Nephron progenitor cell (in vitro differentiated cells): ENCODE data around the gene NEMP1.

Experiments used
- DNase-seq: peaks from one replicate; pipeline ENCODE4 v3.0.0; 2021
- H3K27ac Mint-ChIP-seq: 2 replicates; pipeline ENCODE4 v1.8.0; 2021; ENCODE audit warnings: mild to moderate bottlenecking, moderate library complexity, mixed read lengths
- H3K27me3 Mint-ChIP-seq: 2 replicates; pipeline ENCODE4 v1.8.0; 2021; ENCODE audit warnings: mild to moderate bottlenecking, low read depth, mixed read lengths; ENCODE audit not compliant: poor library complexity
- H3K36me3 Mint-ChIP-seq: 2 replicates; pipeline ENCODE4 v1.8.0; 2021; ENCODE audit warnings: low read depth, mixed read lengths
- H3K4me1 Mint-ChIP-seq: 2 replicates; pipeline ENCODE4 v1.8.0; 2021; ENCODE audit warnings: mixed read lengths
- H3K4me3 Mint-ChIP-seq: 2 replicates; pipeline ENCODE4 v1.8.0; 2021; ENCODE audit warnings: mild to moderate bottlenecking, moderate library complexity, mixed read lengths
- H3K9me3 Mint-ChIP-seq: 2 replicates; pipeline ENCODE4 v1.8.0; 2021; ENCODE audit warnings: mild to moderate bottlenecking, moderate library complexity, mixed read lengths
- TF ChIP-seq, protein P1 (sequence below): fragments of 200-600 bp; sonication (generic); IDR thresholded peaks from 2 replicates; pipeline ENCODE4 v1.5.0; 2021; ENCODE audit warnings: antibody characterized with exemption

NEMP1 gene

DNA sequence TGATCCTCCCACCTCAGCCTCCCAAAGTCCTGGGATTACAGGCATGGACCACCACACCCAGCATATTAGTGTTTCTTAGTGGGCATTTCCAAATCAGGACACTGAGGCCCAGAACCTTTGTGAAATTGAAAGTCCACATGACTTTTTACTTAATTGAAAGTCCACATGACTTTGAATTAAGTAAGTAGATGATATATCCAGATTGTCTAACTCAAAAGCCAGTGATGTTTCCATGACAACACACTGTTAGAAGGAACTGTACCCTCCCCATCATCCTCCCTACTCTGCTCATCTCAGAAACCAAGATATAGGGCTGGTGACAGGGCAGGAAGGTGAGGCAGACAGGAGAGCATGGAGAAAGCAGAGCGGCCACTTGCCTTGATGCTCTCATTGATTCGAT, 35.9 kb downstream of the NEMP1 start:
- no peaks in the 10 kb centered on the region for H3K36me3 Mint-ChIP-seq
- H3K27ac Mint-ChIP-seq: no peak overlapping the region
- TF ChIP-seq, protein P1, sequence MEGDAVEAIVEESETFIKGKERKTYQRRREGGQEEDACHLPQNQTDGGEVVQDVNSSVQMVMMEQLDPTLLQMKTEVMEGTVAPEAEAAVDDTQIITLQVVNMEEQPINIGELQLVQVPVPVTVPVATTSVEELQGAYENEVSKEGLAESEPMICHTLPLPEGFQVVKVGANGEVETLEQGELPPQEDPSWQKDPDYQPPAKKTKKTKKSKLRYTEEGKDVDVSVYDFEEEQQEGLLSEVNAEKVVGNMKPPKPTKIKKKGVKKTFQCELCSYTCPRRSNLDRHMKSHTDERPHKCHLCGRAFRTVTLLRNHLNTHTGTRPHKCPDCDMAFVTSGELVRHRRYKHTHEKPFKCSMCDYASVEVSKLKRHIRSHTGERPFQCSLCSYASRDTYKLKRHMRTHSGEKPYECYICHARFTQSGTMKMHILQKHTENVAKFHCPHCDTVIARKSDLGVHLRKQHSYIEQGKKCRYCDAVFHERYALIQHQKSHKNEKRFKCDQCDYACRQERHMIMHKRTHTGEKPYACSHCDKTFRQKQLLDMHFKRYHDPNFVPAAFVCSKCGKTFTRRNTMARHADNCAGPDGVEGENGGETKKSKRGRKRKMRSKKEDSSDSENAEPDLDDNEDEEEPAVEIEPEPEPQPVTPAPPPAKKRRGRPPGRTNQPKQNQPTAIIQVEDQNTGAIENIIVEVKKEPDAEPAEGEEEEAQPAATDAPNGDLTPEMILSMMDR: no peak
- no peak overlapping the region for H3K4me3 Mint-ChIP-seq
- H3K4me1 Mint-ChIP-seq: no peaks in the 10 kb centered on the region
- DNase-seq: no peak
- peaks cover 45% of the 10 kb centered on the region for H3K27me3 Mint-ChIP-seq
- no peaks in the 10 kb centered on the region for H3K9me3 Mint-ChIP-seq

- H3K4me3 Mint-ChIP-seq: no peak overlapping the region
- TF ChIP-seq, protein P1: no peak
- H3K36me3 Mint-ChIP-seq: no peaks in the 10 kb centered on the region
- H3K9me3 Mint-ChIP-seq: no peaks in the 10 kb centered on the region
- H3K4me1 Mint-ChIP-seq: no peaks in the 10 kb centered on the region
- no peak overlapping the region for H3K27ac Mint-ChIP-seq
- DNase-seq: no peak
- peaks cover 34% of the 10 kb centered on the region for H3K27me3 Mint-ChIP-seq
Observed at GRCh38 chr12:57040750-57041149, 37.8 kb downstream of the NEMP1 start.

DNA sequence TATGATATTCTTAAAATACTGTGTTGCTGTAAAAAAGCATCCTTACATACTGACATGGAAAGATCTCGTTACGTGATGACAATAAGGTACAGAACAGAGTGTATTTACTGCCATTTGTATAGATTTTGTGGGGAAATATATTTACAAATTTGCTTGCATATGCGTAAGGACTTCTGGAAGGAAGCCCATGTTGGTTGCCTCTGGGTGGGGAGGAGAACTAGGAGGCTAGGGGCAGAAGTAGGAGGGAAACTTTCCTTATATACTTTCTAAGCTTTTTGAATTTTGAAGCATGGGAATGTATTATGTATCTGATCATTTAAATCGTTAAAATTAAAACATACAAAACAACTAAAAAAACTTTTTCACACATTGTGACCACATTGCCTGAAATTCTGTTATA, 38.4 kb downstream of the NEMP1 start:
- TF ChIP-seq, protein P1: no peak
- Mint-ChIP-seq H3K36me3 (no peaks in the 10 kb centered on the region), H3K27me3 (peaks cover 32% of the 10 kb centered on the region), H3K4me1 (no peaks in the 10 kb centered on the region), H3K27ac (no peak overlapping the region), H3K9me3 (no peaks in the 10 kb centered on the region), H3K4me3 (no peak overlapping the region)
- DNase-seq: no peak

DNA sequence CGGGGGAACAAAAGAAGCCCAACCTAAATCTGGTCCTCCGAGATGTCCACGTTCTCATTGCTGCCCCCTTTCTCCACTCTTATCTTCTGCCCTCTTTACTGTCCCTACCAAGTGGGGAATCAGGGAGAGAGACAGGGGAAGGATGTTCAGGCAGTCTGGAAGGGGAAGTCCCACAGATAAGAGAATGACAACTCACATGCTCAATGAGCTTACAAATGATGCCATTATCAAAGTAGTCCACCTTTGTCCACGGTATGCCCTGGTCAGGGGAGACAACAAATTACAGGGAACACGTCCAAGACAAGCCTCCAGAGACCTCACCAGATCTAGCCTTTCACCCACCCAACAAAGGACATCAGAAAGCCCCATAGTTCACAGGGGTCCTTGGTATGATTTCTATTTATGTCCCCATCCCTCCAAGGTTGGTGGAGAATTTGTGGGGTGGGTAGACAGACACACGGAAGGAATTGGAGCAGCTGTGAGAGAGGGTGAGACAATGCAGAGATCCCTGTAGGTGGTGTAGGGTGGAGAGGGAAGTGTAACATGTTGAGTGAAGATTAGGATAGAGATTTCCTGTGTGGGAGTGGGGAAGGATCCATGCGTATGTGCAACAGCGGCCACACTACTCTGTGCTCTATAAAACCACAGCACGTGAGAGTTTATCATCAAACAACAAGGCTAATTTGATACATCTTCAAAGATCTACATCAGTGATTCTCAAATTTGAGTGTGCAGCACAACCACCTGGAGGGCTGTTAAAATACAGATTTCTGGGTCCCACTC, 39.4 kb downstream of the NEMP1 start:
- H3K4me3 Mint-ChIP-seq: no peak overlapping the region
- no peak for DNase-seq
- no peaks in the 10 kb centered on the region for H3K36me3 Mint-ChIP-seq
- H3K4me1 Mint-ChIP-seq: no peaks in the 10 kb centered on the region
- H3K27me3 Mint-ChIP-seq: peaks cover 28% of the 10 kb centered on the region
- no peak overlapping the region for H3K27ac Mint-ChIP-seq
- no peaks in the 10 kb centered on the region for H3K9me3 Mint-ChIP-seq
- TF ChIP-seq, protein P1: no peak

DNA sequence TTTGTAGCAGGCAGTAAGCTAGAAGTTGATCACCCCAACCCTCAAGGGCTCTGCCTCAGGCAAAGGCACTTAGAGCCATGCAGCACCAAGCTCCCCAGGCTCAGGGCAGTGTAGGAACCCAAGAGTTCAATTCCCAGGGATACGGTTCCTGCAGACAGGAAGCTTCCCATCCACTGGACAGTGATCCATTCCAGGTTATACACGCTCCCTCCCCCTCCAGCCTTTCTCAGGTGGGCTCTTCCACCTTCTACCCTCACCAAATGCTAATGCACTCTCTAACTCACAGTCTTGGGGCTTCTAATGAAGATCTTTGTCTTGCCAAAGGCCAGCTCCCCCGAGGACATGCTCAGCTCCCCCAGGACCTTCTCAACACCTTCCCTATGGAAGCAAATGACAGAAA, 41.3 kb downstream of the NEMP1 start:
- no peak overlapping the region for H3K27ac Mint-ChIP-seq
- DNase-seq: no peak

More for the DNA sequence above, 41.3 kb downstream of the NEMP1 start:
- peaks cover 21% of the 10 kb centered on the region for H3K27me3 Mint-ChIP-seq
- no peaks in the 10 kb centered on the region for H3K9me3 Mint-ChIP-seq
- no peaks in the 10 kb centered on the region for H3K36me3 Mint-ChIP-seq
- H3K4me1 Mint-ChIP-seq: no peaks in the 10 kb centered on the region
- H3K4me3 Mint-ChIP-seq: no peak overlapping the region
- TF ChIP-seq, protein P1: no peak
